SIG-M5 (cell line): ENCODE measurements around the gene BFSP1.
A peak's percentile ranks its signal among the peaks of the same experiment; 100 is the strongest.

ENCODE experiments used
- DNase-seq: peaks from one replicate; lab custom pipeline; 2025; lab: John Stamatoyannopoulos, UW

The BFSP1 gene

GRCh38 chr20:17520583-17520982 is 10.6 kb downstream of the BFSP1 start:
- DNase-seq, result no peak

- DNase-seq, result no peak
Measured at GRCh38 chr20:17519606-17520285, 11.4 kb downstream of the BFSP1 start.

GRCh38 chr20:17518339-17519052 is 12.7 kb downstream of the BFSP1 start:
- DNase-seq, result no peak

- DNase-seq, result no peak
Measured at GRCh38 chr20:17515053-17515452, 16.1 kb downstream of the BFSP1 start.

GRCh38 chr20:17513939-17514338 is 17.2 kb downstream of the BFSP1 start:
- no peak for DNase-seq

GRCh38 chr20:17511401-17511800 is 19.8 kb downstream of the BFSP1 start:
- DNase-seq, result no peak

- DNase-seq, result no peak
Measured at GRCh38 chr20:17510548-17510947, 20.6 kb downstream of the BFSP1 start.

- DNase-seq, result no peak
Measured at GRCh38 chr20:17508756-17509155, 22.4 kb downstream of the BFSP1 start.

- no peak for DNase-seq
Measured at GRCh38 chr20:17507531-17507930, 23.6 kb downstream of the BFSP1 start.

GRCh38 chr20:17507032-17507431 is 24.1 kb downstream of the BFSP1 start:
- DNase-seq, result no peak

- no peak for DNase-seq
Measured at GRCh38 chr20:17505636-17506517, 25.3 kb downstream of the BFSP1 start.

- DNase-seq, result peak; percentile 28
Measured at GRCh38 chr20:17504898-17505635, 26.1 kb downstream of the BFSP1 start.

- no peak for DNase-seq
Measured at GRCh38 chr20:17504066-17504897, 26.9 kb downstream of the BFSP1 start.

- DNase-seq, result no peak
Measured at GRCh38 chr20:17503301-17504065, 27.7 kb downstream of the BFSP1 start.

- no peak for DNase-seq
Measured at GRCh38 chr20:17502105-17502504, 29.1 kb downstream of the BFSP1 start.

- DNase-seq, result no peak
Measured at GRCh38 chr20:17501701-17502100, 29.5 kb downstream of the BFSP1 start.

GRCh38 chr20:17500826-17501225 is 30.4 kb downstream of the BFSP1 start:
- DNase-seq, result no peak

GRCh38 chr20:17500271-17500670 is 30.9 kb downstream of the BFSP1 start:
- no peak for DNase-seq

GRCh38 chr20:17499041-17499440 is 32.1 kb downstream of the BFSP1 start:
- DNase-seq, result no peak

- no peak for DNase-seq
Measured at GRCh38 chr20:17498641-17499040, 32.5 kb downstream of the BFSP1 start.
